NCI-H2107 treated with DMSO at 0.1 percent for 48 hours (cell line): Measurements from ENCODE around the gene PTPRN2.
"Not testable (repeated sequence)": the region's sequence is repeated elsewhere in the genome, so short reads cannot be mapped to it uniquely, and the experiment has no call there.

ENCODE experiments used
- DNase-seq: peaks from one replicate; lab custom pipeline; 2025; ENCODE audit not compliant: unreplicated experiment; lab: John Stamatoyannopoulos, UW

Gene PTPRN2

DNA sequence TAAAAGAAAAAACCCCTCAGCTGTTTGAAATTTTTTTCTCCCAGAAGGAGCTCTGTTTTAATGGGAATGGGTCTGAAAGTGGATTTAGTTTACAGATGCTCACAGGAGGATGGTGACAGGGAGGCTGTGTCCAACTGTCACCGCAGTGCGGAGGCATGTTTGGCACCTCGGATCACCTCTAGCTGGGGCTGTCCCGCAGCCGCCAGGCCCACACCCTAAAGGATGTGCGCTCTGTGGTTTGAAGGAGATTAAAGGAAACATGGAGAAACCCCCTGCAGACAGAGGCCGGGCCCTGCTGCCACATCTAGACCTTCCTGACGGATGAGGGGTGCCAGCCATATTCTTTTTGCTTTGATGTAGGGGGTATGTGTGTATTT lies 1090.3 kb downstream of the PTPRN2 start:
- no peak for DNase-seq

DNA sequence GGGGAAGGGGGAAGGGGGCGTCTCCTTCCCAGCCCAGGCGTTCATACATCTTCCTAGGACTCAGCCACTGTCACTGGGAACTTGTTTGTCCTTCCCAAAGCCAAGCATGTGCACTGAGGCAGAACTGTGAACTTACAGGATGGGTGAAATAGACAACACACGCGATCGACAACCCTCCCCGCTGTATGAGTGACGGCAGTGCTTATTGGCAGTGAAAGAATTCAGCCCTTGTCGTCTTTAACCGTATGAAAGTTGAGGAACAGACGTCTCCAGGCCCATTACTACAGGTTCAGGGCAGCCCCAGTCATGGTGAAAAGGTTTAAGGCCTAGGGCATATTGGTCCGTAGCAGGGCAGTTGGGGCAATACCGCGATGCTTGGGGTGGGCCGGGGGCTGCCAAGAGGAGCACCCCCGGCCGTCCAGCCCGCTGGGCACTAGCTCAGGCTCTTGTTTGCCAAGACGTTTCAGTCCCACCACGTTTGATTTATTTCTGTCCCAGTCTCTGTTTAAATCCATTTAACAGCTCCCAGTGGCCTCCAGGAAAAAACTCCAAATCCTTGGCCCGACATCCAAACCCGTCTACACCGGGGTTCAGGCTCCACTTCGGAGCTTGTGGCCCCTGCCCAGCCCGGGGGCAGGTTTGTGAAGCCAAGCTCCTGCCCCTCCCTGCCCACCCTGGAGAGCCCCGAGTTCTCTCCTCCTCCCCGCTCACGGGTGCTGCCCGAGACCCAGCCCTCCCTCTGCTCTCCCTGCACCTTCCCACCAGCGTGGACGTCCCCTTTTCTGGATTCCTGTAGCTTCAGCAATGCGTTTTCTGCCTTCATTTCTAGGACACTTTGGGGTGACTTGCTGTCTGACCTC lies 1091.0 kb downstream of the PTPRN2 start:
- no peak for DNase-seq

DNA sequence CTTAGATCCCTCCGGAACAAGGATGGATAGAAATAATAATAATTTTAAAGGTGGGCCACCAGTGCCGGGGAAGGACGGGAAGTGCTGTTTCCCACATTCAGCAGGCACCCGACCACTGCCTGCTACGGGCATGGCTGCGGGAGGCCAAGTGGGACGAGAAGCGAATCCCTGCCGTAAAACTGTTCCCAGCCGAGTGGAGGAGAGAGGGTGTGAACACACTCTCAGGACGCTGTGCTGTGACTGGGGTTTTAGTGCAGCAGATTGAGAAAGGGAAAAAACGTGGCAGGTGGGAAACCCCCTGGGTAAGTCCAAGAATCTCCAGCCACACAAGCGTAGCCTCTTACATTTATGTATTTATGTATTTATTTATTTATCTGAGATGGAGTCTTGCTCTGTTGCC lies 1092.0 kb downstream of the PTPRN2 start:
- no peak for DNase-seq

DNA sequence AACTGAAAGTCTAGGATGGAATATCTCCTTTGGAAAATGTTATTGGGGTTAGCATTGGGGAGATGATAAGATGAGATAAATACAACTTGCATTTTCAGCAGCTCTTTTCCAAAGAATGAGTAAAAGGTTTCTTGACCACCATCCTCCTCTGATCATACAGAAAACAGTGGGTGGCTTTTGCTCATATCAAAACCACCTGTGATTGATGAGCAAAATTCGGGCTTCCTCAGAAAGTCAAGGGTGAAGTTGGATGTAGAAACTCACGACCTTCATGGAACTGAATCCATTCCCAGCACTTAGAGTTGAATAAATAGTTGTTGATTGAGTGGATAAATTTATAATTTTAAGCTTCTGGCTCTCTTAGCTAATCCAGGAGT lies 1092.5 kb downstream of the PTPRN2 start:
- no peak for DNase-seq

DNA sequence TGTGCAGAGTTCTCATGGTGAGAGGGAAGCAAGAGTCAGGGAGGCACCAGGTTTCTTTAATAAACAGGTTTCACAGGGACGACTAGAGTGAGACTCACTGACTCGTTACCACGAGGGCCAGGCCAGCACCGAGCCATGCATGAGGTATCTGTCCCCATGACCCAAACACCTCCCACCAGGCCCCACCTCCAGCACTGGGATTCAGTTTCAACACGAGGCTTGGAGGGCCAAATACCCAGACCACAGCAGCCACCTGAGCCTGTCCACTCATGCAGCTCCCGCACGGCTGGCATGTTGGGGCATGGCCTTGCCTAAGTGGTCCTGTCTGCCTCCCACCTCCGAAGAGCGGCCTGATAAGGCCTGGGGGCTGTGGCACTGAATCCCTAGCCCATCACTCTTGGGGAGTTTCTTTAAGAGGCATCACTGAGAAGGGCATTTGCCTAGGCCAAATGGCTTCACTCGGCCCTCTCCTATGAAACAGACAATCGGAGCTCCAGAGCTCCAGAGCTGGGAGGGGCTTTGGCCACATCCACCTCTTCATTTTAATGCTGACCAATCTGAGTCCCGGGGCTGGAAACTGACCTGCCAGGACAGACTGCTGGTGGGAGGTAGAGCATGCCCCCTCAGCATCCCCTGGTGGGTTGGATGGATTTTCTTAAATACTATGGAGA lies 1093.0 kb downstream of the PTPRN2 start:
- DNase-seq, result no peak

DNA sequence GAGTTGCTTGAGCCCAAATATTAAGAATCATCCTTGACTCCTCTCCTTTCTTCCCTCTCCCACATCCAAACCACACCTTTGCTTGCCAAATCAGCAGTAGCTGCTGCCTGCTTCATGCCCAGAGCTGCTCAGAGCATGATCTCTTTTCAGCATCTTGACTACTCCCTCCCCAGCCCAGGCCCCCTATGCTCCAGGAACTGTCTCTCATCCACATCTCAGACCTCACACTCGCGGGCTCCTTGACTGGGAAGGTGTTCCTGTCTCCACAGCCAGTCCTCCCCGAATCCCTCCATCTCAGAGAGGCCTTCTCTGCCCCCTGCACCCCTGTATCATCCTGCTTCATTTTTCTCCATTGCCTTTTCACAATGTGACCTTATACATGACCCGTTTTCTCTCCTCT lies 1093.8 kb downstream of the PTPRN2 start:
- no peak for DNase-seq

DNA sequence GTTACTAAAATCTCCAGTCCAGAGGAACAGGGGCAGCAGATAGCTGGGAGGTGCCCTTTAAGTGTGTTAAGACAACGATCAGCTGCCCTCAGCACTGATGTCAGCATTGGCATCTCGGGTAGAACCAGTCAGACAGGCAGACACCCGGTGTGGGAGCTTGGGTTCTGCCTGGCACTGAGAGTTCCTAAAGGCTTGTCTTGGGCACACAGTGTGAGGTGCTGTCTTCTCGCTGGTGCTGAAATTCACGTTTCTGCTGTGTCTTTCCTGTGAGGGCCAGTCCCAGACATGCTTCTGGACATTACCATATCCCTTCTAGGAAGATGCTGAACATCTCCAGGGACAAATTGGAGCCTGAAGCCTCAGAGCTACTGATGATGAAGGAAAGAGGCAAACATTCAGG lies 1094.6 kb downstream of the PTPRN2 start:
- no peak for DNase-seq

DNA sequence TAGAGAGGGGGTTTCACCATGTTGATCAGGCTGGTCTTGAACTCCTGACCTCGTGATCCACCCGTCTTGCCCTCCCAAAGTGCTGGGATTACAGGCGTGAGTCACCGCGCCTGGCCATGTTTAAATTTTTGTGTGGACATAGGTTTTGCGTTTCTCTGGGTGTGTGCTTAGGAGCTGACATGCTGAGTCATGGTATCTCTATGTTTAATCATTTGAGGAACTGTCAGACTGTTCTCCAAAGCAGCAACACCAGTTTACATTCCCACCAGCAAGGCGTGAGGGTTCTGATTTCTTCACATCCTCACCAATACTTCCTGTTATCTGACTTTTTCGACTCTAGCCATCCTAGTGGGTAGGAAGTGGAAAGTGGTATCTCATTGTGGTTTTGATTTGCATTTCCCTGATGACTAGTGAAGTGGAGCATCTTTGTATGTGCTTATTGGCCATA lies 1097.1 kb downstream of the PTPRN2 start:
- DNase-seq, result no peak

DNA sequence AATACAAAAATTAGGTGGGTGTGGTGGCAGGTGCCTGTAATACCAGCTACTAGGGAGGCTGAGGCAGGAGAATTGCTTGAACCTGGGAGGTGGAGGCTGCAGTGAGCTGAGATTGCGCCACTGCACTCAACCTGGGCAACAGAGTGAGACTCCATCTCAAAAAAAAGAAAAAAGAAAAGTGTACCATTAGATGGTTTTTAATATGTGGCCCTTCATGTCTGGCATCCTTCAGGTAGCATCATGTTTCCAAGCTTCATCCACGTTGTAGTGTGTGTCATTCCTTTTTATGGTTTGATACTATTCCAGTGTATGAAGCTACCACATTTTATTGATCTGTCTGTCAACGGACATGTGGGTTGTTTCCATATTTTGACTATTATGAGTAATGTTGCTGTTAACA lies 1097.8 kb downstream of the PTPRN2 start:
- not testable (repeated sequence) for DNase-seq
